Gastrocnemius medialis (tissue), 4 donors: Measurements from ENCODE around the gene PRPF19.
A peak's percentile ranks its signal among the peaks of the same experiment; 100 is the strongest.

Source experiments
- CTCF ChIP-seq, 5 experiments: fragments of 450-650 bp in 3 of 5; fragments of 200-600 bp in 2 of 5; sonication (generic) in 2 of 5; IDR thresholded peaks in 4 of 5; conservative IDR thresholded peaks in 1 of 5; 1 replicate in 4 of 5; 2 replicates in 1 of 5; pipeline ENCODE4 v1.5.1; 2016 to 2019; ENCODE audit warnings: antibody characterized with exemption in 5 of 5, mild to moderate bottlenecking in 3 of 5, moderate library complexity in 3 of 5
- POLR2A ChIP-seq, 2 donors: fragments of 450-650 bp; IDR thresholded peaks; one replicate each; pipeline ENCODE4 v1.6.1; 2017; ENCODE audit warnings: antibody characterized with exemption in 2 of 2, mild to moderate bottlenecking in 2 of 2, moderate library complexity in 2 of 2

DNA sequence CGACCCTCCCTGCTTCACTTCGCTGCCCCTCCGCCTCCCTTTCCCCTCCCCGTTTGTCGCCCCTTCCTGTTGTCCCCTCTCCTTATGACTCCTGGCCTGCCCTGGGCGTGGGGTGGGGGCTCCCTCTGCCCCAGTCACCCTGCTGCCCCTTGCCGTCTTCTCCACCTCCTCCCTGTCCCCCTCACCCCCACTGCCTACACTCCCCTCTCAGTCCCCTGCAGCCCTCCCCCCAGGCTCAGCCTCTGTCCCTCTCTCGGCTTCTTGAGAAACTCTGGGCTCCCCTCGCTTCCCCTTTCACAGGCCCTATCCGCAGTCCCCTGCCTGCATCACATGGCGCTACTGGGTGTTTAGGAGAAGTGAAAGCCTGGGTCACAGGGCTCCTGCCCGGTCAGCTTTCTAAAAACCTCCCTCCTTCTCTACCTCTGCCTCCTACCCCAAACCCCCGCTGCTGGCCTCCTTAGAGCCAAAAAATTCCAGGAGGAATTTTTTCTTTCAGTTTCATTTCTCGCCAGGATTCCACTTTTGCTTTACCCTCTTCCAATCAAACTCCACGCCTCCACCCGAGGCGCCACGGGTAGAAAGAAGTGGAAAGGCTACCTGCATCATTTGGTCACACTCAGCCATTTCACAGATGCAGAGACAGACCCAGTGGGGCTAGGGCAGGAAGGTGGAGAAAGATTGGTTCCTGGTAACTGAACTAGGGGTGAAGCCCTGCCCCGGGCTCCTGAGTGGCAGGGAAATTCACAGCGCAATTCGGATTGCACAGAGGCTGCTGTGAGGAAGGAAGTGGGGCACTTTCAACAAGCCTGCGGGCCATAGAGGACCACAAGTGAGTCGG is 45.7 kb upstream of the PRPF19 start, which contains the start of gene SLC15A3:
- TF ChIP-seq CTCF (IDR thresholded peaks at IDR 0.05 in 4 of 5, conservative IDR thresholded peaks at IDR 0.05 in 1 of 5), result no peak
- peak in 1 of 2 donors; percentile 24 for TF ChIP-seq POLR2A (IDR thresholded peaks at IDR 0.05)
